Measurements from ENCODE around the gene COQ8A.
"Not testable (repeated sequence)": the region's sequence is repeated elsewhere in the genome, so short reads cannot be mapped to it uniquely, and the experiment has no call there.

The COQ8A gene

GRCh38 chr1:226921504-226921903 is 18.6 kb upstream of the COQ8A start:
- no peak overlapping the region for H3K4me3 ChIP-seq (replicated peaks; ENCODE audit: insufficient read depth, low read length)
- DNase-seq (ENCODE audit: low read depth in 1 of 2, low spot score in 1 of 2) = no peak
- H3K27ac ChIP-seq (replicated peaks) = no peak overlapping the region
- TF ChIP-seq CTCF (IDR thresholded peaks at IDR 0.05; ENCODE audit: insufficient read depth, low read length) = no peak
- no peak for TF ChIP-seq SPI1 (IDR thresholded peaks at IDR 0.05; ENCODE audit: borderline replicate concordance, low read depth)
- TF ChIP-seq POLR2AphosphoS5 (IDR thresholded peaks at IDR 0.05; ENCODE audit: low read depth) = no peak
- TF ChIP-seq REST (IDR thresholded peaks at IDR 0.05; ENCODE audit: insufficient replicate concordance, low read depth) = no peak
- TF ChIP-seq GABPA (IDR thresholded peaks at IDR 0.05; ENCODE audit: low read depth) = no peak
- H3K27me3 ChIP-seq (ENCODE audit: insufficient read depth, poor library complexity, severe bottlenecking) = no peaks in the 10 kb centered on the region

- H3K27ac ChIP-seq (replicated peaks); H3K4me3 ChIP-seq (replicated peaks; ENCODE audit: insufficient read depth, low read length); DNase-seq (ENCODE audit: low read depth in 1 of 2, low spot score in 1 of 2); H3K27me3 ChIP-seq (ENCODE audit: insufficient read depth, poor library complexity, severe bottlenecking): not testable (repeated sequence)
These were observed 10.6 kb upstream of the COQ8A start for GRCh38 chr1:226929260-226930111.

GRCh38 chr1:226934483-226935237 is 5.4 kb upstream of the COQ8A start:
- no peak overlapping the region for H3K27ac ChIP-seq (replicated peaks)
- TF ChIP-seq REST (IDR thresholded peaks at IDR 0.05; ENCODE audit: insufficient replicate concordance, low read depth) (no peak), CTCF (IDR thresholded peaks at IDR 0.05; ENCODE audit: insufficient read depth, low read length) (no peak), POLR2AphosphoS5 (IDR thresholded peaks at IDR 0.05; ENCODE audit: low read depth) (no peak), GABPA (IDR thresholded peaks at IDR 0.05; ENCODE audit: low read depth) (no peak), SPI1 (IDR thresholded peaks at IDR 0.05; ENCODE audit: borderline replicate concordance, low read depth) (no peak)
- no peak overlapping the region for H3K4me3 ChIP-seq (replicated peaks; ENCODE audit: insufficient read depth, low read length)
- H3K27me3 ChIP-seq (ENCODE audit: insufficient read depth, poor library complexity, severe bottlenecking) = no peaks in the 10 kb centered on the region
- no peak for DNase-seq (ENCODE audit: low read depth in 1 of 2, low spot score in 1 of 2)

GRCh38 chr1:226937940-226938725 is 2.0 kb upstream of the COQ8A start:
- peak in 1 of 2 experiments; percentile 56 for DNase-seq (ENCODE audit: low read depth in 1 of 2, low spot score in 1 of 2)
- H3K4me3 ChIP-seq (replicated peaks; ENCODE audit: insufficient read depth, low read length) = no peak overlapping the region
- peak overlapping the region; percentile 99 for H3K27ac ChIP-seq (replicated peaks)
- TF ChIP-seq POLR2AphosphoS5 (IDR thresholded peaks at IDR 0.05; ENCODE audit: low read depth) (peak; percentile 58; the same call in 1 of the 2 replicates), GABPA (IDR thresholded peaks at IDR 0.05; ENCODE audit: low read depth) (no peak), CTCF (IDR thresholded peaks at IDR 0.05; ENCODE audit: insufficient read depth, low read length) (no peak)
- no peaks in the 10 kb centered on the region for H3K27me3 ChIP-seq (ENCODE audit: insufficient read depth, poor library complexity, severe bottlenecking)
